MCF 10A (cell line): ENCODE results near the gene CTTNBP2. TPM values are rescaled to one million over a fixed set of nuclear protein-coding genes. Genes with fewer than 3 reads are reported as not detected.

ENCODE experiments used
- BruUV-seq: library from RNA; stranded (reverse); fragments of 400-500 nt; replicated peaks from 2 replicates; lab custom pipeline; 2021; lab: Mats Ljungman, UMichigan
- CTCF ChIA-PET: fragments of 300-600 bp; sonication (Branson Sonifier 250); formaldehyde crosslinking; extraction: SDS; loops from one replicate; lab custom pipeline; 2021; ENCODE audit warnings: antibody characterized with exemption, inconsistent platforms; lab: Yijun Ruan, JAX
- POLR2A ChIA-PET: fragments of 300-600, 350-650 bp; sonication (Branson Sonifier 250); formaldehyde crosslinking; extraction: SDS; loops from one replicate; lab custom pipeline; 2020; ENCODE audit warnings: antibody characterized with exemption, inconsistent platforms; lab: Yijun Ruan, JAX
- DNase-seq: peaks from one replicate; pipeline ENCODE4 v3.0.0-alpha.2; 2018; ENCODE audit not compliant: unreplicated experiment
- H3K27ac Mint-ChIP-seq: one replicate; pipeline ENCODE4 v1.8.0; 2022; ENCODE audit warnings: mild to moderate bottlenecking, low read depth, mixed read lengths; ENCODE audit not compliant: unreplicated experiment
- H3K27me3 Mint-ChIP-seq: one replicate; pipeline ENCODE4 v1.8.0; 2022; ENCODE audit warnings: mixed read lengths; ENCODE audit not compliant: insufficient read depth, unreplicated experiment
- H3K36me3 Mint-ChIP-seq: one replicate; pipeline ENCODE4 v1.8.0; 2022; ENCODE audit warnings: mild to moderate bottlenecking, moderate library complexity, mixed read lengths; ENCODE audit not compliant: insufficient read depth, unreplicated experiment
- H3K4me1 Mint-ChIP-seq: one replicate; pipeline ENCODE4 v1.8.0; 2022; ENCODE audit warnings: mixed read lengths; ENCODE audit not compliant: insufficient read depth, unreplicated experiment
- H3K4me3 Mint-ChIP-seq: one replicate; pipeline ENCODE4 v1.8.0; 2022; ENCODE audit warnings: mild to moderate bottlenecking, moderate library complexity, mixed read lengths; ENCODE audit not compliant: unreplicated experiment
- H3K9me3 Mint-ChIP-seq: one replicate; pipeline ENCODE4 v1.8.0; 2022; ENCODE audit warnings: mixed read lengths; ENCODE audit not compliant: unreplicated experiment
- intact Hi-C: fragments of 100-400 bp; cut with micrococcal nuclease; formaldehyde crosslinking; loops from 2 replicates; pipeline ENCODE4 v1.14.1; 2022
- total RNA-seq: library from RNA; stranded (reverse); gene quantifications from 2 replicates; pipeline ENCODE4 v1.2.3, GENCODE V29; 2022
- TF ChIP-seq, protein P1 (sequence below): fragments of 200-600 bp; IDR thresholded peaks from one replicate; pipeline ENCODE4 v1.8.0; 2022; ENCODE audit warnings: antibody characterized with exemption, mild to moderate bottlenecking; ENCODE audit not compliant: unreplicated experiment

Gene CTTNBP2
- total RNA-seq, 1 experiment from 2014 or later: 0.98 TPM

DNA sequence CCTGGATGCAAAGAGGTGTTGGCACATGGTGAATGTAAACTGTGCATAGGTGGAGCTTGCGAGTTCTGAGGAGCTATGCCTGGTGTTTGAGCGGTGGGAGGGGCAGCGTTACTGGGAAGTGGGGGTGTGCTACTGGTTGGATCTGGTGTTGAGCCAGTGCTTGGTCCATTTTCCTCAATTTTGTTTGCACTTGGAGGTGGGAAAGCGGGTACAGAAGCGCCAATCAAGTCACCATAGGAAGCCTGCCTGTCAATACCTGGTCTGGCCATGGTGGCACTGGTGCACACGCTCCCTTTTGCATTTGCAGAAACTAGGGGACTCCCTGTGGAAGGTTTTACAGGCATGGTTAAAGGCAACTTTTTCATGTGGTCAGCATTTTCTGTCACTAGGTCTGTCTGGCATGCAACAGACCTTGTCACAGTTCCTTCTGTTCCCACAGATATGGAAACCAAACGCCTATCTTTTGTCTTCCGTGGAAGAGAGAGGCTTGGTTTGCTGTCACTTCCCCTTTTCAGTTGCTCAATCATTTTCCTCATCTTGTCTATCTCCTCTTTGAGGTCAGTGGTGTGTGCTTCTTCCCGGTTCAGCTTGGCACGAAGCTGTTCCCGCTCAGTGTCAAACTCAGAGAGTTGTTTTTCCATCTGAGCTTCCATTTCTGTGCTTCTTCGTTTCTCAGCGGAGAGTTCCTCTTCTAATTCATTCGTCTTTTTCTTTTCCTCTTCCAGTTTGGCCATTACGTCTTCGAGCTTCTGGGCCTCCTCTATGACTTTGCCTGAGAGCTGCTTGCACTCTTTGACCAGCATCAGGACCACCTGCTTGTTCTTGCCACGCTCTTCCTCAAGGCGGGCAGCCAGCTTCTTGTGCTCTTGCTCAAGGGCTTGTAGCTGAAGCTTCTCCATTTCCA, 81.1 kb downstream of the CTTNBP2 start:
- BruUV-seq: no TSS peak
- ChIA-PET CTCF (interaction anchor here (0.6 kb wide), 1 partner anchor 25 kb away, joined by 5 read pairs; no protein-coding TSS in a partner anchor), POLR2A (interaction anchor here (1.0 to 1.2 kb wide), 2 partner anchors 13 to 15 kb away, joined by 3 to 5 read pairs; no protein-coding TSS in a partner anchor)

DNA sequence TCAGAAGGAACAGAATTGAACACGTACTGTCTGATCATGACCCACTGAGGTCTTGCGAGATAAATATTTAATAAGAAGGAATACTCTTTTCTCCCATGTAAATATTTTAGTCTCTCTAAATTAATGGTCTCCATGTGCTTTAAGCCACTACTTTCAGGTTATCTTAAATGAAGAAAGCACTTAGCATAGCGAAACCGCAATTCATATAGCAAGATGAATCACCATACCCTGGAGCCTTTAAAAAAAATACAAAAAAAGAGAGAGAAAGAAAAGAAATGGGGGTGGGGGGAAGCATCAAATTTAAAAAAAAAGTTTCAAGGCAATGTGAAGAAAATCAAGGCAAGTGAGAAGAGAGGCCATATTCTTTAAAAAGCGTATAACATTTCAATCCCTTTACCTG, 82.5 kb downstream of the CTTNBP2 start:
- Mint-ChIP-seq H3K36me3 (no peaks in the 10 kb centered on the region), H3K9me3 (no peaks in the 10 kb centered on the region), H3K4me3 (no peak overlapping the region), H3K4me1 (peaks cover 5% of the 10 kb centered on the region), H3K27ac (no peak overlapping the region), H3K27me3 (peaks cover 48% of the 10 kb centered on the region)
- ChIA-PET CTCF (no interaction called here), POLR2A (no interaction called here)
- no peak for DNase-seq
- BruUV-seq: no TSS peak
- TF ChIP-seq, protein P1, sequence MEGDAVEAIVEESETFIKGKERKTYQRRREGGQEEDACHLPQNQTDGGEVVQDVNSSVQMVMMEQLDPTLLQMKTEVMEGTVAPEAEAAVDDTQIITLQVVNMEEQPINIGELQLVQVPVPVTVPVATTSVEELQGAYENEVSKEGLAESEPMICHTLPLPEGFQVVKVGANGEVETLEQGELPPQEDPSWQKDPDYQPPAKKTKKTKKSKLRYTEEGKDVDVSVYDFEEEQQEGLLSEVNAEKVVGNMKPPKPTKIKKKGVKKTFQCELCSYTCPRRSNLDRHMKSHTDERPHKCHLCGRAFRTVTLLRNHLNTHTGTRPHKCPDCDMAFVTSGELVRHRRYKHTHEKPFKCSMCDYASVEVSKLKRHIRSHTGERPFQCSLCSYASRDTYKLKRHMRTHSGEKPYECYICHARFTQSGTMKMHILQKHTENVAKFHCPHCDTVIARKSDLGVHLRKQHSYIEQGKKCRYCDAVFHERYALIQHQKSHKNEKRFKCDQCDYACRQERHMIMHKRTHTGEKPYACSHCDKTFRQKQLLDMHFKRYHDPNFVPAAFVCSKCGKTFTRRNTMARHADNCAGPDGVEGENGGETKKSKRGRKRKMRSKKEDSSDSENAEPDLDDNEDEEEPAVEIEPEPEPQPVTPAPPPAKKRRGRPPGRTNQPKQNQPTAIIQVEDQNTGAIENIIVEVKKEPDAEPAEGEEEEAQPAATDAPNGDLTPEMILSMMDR: no peak
- intact Hi-C loops: no loop called here

More for the DNA sequence above, 81.1 kb downstream of the CTTNBP2 start:
- Mint-ChIP-seq H3K27ac (no peak overlapping the region), H3K4me1 (peaks cover 5% of the 10 kb centered on the region), H3K9me3 (no peaks in the 10 kb centered on the region), H3K4me3 (no peak overlapping the region), H3K36me3 (no peaks in the 10 kb centered on the region), H3K27me3 (peaks cover 44% of the 10 kb centered on the region)
- intact Hi-C loops: no loop called here
- TF ChIP-seq, protein P1: no peak
- no peak for DNase-seq

DNA sequence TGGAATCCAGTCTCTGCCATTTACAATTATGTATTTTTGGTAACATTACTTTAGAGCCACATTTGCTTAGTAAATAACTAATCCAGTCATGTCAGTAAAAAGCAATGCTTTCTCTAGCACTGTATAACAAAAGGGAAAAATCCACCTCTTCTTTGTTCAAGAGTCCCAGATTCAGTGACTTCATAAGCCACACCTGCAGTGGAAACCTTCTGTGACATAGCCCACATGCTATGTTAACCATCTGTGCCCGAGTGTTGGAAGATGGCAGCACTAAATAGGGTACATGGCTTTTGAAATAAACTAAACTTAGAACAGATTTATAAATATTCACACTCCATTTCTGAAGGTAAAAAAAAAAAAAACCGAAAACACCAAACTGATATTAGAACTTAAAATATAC, 83.0 kb downstream of the CTTNBP2 start:
- BruUV-seq: no TSS peak
- peaks cover 48% of the 10 kb centered on the region for H3K27me3 Mint-ChIP-seq
- DNase-seq: no peak
- intact Hi-C loops: no loop called here
- no peaks in the 10 kb centered on the region for H3K36me3 Mint-ChIP-seq
- peaks cover 5% of the 10 kb centered on the region for H3K4me1 Mint-ChIP-seq
- CTCF ChIA-PET: no interaction called here
- no peaks in the 10 kb centered on the region for H3K9me3 Mint-ChIP-seq
- no peak overlapping the region for H3K4me3 Mint-ChIP-seq
- POLR2A ChIA-PET: no interaction called here
- no peak overlapping the region for H3K27ac Mint-ChIP-seq
- TF ChIP-seq, protein P1: no peak

DNA sequence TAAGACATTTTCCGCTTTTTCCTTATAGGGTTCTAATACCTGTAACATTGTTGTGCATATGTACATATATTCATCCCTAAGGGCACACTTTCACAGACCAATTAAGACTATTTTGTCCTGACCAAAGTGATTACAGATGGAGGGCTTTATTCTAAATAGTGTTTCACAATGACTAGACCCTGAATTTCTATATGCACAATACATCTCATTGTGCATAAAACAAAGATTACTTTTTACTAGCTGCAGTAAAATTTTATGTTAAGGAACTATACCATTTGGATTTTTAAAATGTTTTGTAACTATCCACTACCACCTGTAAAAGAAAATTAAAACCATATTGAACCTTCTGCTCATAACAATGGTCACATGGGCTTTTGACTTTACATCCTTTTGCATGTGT, 87.8 kb downstream of the CTTNBP2 start:
- Mint-ChIP-seq H3K4me1 (peaks cover 10% of the 10 kb centered on the region), H3K9me3 (no peaks in the 10 kb centered on the region), H3K27me3 (peaks cover 22% of the 10 kb centered on the region), H3K36me3 (no peaks in the 10 kb centered on the region), H3K27ac (no peak overlapping the region), H3K4me3 (no peak overlapping the region)
- ChIA-PET POLR2A (no interaction called here), CTCF (no interaction called here)
- intact Hi-C loops: no loop called here
- DNase-seq: no peak
- TF ChIP-seq, protein P1: no peak
- BruUV-seq: no TSS peak
